ENCODE results near the gene ARVCF.

- TF ChIP-seq POLR2A (IDR thresholded peaks at IDR 0.05; ENCODE audit: low read depth, low read length) = no peak
- TF ChIP-seq SPI1 (IDR thresholded peaks at IDR 0.05; ENCODE audit: low read depth, low read length) = no peak
- no peak for TF ChIP-seq POLR2AphosphoS5 (IDR thresholded peaks at IDR 0.05; ENCODE audit: low read depth, low read length)
- TF ChIP-seq TAF1 (IDR thresholded peaks at IDR 0.05; ENCODE audit: low read depth, low read length) = no peak
These were observed 45.9 kb downstream of the ARVCF start for GRCh38 chr22:19970479-19971275.
